ENCODE measurements around the gene ZNF385C. TPM values are rescaled to one million over a fixed set of nuclear protein-coding genes. Genes with fewer than 3 reads are reported as not detected.

The ZNF385C gene
- total and polyA plus RNA-seq, 2 of the 13 experiments (the other 11 are each of a cell fraction or from before 2014, with no cell fraction given) = 2.3 to 6.1 TPM

GRCh38 chr17:42087736-42088705 is 10.3 kb downstream of the ZNF385C start (continued):
- 0 out of 2 replicates have a peak, but pooled peaks have one; percentile 24 for TF ChIP-seq ZNF724P (CRISPR knock-in tag; IDR thresholded peaks at IDR 0.05; ENCODE audit: borderline replicate concordance)
- no peak for TF ChIP-seq ZBTB21 (CRISPR knock-in tag; IDR thresholded peaks at IDR 0.05)
- TF ChIP-seq TFAP4 (IDR thresholded peaks at IDR 0.05; ENCODE audit: borderline replicate concordance, low read depth) = no peak; the same call in 1 of the 2 replicates
- peak; percentile 68; the same call in 1 of the 2 replicates for TF ChIP-seq NR0B2 (CRISPR knock-in tag; IDR thresholded peaks at IDR 0.05)
- TF ChIP-seq ZNF615 (CRISPR knock-in tag; IDR thresholded peaks at IDR 0.05; ENCODE audit: borderline replicate concordance) = no peak
- TF ChIP-seq ETS1 (CRISPR knock-in tag; IDR thresholded peaks at IDR 0.05) = no peak
- TF ChIP-seq RERE (CRISPR knock-in tag; IDR thresholded peaks at IDR 0.05; ENCODE audit: low read depth) = no peak; the same call in none of the 2 replicates
- TF ChIP-seq ZNF20 (CRISPR knock-in tag; IDR thresholded peaks at IDR 0.05) = no peak
- TF ChIP-seq CHCHD3 (CRISPR knock-in tag; IDR thresholded peaks at IDR 0.05) = no peak
- peak; percentile 86 for TF ChIP-seq FOXJ3 (CRISPR knock-in tag; IDR thresholded peaks at IDR 0.05; ENCODE audit: borderline replicate concordance)
- no peak for TF ChIP-seq ZNF552 (CRISPR knock-in tag; IDR thresholded peaks at IDR 0.05; ENCODE audit: borderline replicate concordance)
- peak; percentile 83 for TF ChIP-seq FOXP4 (CRISPR knock-in tag; IDR thresholded peaks at IDR 0.05)
- TF ChIP-seq SIX1 (CRISPR knock-in tag; IDR thresholded peaks at IDR 0.05; ENCODE audit: borderline replicate concordance) = no peak
- peak; percentile 95 for TF ChIP-seq CHD4 (IDR thresholded peaks at IDR 0.05; ENCODE audit: borderline replicate concordance, low read length)
